Airway epithelial cell (primary cell): ENCODE measurements around the gene NDUFS6. TPM values are rescaled to one million over a fixed set of nuclear protein-coding genes. Genes with fewer than 3 reads are reported as not detected.

ENCODE experiments used
- total RNA-seq: library from RNA; depleted of rRNA; stranded (reverse); fragments of >200 nt; gene quantifications from 2 replicates; pipeline ENCODE4 v1.2.3, GENCODE V29; 2015

The NDUFS6 gene
- 148 and 149 TPM in 2 replicates for total RNA-seq

DNA sequence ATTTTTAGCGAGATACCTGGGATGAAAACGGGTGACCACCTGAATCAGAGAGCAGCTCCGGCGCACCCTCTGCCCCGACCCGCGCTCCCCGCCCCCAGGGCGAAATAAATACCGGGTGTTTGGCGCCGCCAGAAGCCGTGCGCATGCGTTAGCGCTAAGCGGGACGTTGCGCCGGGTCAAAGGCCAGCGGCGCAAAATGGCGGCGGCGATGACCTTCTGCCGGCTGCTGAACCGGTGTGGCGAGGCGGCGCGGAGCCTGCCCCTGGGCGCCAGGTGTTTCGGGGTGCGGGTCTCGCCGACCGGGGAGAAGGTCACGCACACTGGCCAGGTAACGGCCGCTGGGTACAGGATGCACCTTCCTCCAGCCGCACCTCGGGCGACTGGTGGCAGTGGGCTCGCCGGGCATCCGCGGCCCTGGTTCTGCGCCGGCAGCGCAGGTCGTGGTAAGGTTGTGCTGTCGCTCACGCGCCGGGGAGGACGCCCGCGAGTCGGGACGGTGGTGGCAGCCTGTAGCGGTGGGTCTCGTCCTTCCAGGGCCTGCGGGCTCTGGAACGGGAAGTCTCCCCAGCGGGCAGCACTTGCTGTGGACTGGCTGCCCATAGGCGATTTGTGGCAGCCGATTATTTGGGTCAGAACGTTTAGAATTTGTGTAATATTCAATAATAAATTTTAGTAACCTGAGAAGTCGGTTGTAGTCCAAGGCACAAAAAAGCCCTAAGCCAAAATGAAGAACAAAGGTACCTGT lies at the start of gene NDUFS6:
Gene NDUFS6 (plus strand): TSS at position 186 of the 745 bp plus-strand sequence. CDS start 11 bp downstream, at position 197.

DNA sequence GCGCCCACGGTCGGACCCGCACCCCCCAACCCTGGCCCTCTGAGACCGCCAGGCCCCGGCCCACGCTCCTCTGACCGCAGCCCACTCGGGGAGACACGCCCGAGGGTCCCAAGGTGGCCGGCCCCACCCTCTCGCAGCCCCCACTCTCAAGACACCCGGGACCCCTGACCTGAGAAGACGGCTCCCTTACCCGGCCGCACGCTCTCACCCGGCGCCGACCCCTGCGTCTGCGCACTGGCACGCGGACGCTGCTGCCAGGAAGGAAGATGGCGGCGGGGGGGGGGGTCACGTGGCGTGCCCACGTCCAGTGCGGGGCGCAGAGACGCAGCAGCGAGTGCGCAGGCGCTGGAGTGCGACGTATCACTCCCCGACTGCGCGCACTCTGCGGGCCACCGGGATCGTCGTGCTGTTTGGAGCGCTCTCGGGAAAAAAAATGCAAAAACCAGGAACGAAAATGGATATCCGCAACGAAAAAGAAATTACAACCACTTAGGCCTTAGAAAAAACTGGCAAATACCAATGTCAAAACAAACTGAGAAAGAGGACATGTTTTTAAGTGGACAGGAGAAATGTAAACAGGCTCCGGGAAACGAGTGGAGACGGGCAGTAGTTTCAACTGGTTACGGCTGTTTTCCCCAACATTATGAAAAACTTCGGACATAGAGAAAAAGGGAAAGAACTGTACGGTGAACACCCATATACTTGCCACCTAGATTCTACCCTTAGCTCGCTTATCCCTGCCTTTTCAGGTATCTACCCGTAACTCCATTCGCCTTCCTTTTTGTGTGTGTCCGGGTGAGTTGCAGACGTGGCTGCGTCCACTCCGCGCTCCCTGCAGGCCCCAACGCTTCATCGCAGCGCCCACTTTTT lies 1.4 kb upstream of the NDUFS6 start, which contains the start of gene MRPL36:
Gene MRPL36 (minus strand): TSS at position 236 of the 870 bp plus-strand sequence. CDS start 902 bp downstream, outside the sequence.

Other genes with a start within 250 kb of the NDUFS6 start
- gene MRPL36, start 1.6 kb upstream of the NDUFS6 start, total RNA-seq = 56.2 and 77.3 TPM in 2 replicates
- gene IRX4, start 81.5 kb downstream of the NDUFS6 start, total RNA-seq = 20.9 and 23.0 TPM in 2 replicates